GM12874 (cell line): ENCODE results near the gene DUSP8.

Experiments
- TF ChIP-seq, protein P1 (sequence below): IDR thresholded peaks from 2 replicates; pipeline ENCODE4 v1.5.1; 2011; ENCODE audit warnings: low read depth, mild to moderate bottlenecking, control low read depth, low read length, moderate library complexity; ENCODE audit not compliant: insufficient read depth

Gene DUSP8

GRCh38 chr11:1553808-1554594 lies 18.1 kb downstream of the DUSP8 start:
- TF ChIP-seq, protein P1, sequence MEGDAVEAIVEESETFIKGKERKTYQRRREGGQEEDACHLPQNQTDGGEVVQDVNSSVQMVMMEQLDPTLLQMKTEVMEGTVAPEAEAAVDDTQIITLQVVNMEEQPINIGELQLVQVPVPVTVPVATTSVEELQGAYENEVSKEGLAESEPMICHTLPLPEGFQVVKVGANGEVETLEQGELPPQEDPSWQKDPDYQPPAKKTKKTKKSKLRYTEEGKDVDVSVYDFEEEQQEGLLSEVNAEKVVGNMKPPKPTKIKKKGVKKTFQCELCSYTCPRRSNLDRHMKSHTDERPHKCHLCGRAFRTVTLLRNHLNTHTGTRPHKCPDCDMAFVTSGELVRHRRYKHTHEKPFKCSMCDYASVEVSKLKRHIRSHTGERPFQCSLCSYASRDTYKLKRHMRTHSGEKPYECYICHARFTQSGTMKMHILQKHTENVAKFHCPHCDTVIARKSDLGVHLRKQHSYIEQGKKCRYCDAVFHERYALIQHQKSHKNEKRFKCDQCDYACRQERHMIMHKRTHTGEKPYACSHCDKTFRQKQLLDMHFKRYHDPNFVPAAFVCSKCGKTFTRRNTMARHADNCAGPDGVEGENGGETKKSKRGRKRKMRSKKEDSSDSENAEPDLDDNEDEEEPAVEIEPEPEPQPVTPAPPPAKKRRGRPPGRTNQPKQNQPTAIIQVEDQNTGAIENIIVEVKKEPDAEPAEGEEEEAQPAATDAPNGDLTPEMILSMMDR = no peak

GRCh38 chr11:1549338-1550330 lies 22.4 kb downstream of the DUSP8 start:
- TF ChIP-seq, protein P1 = no peak

DNA sequence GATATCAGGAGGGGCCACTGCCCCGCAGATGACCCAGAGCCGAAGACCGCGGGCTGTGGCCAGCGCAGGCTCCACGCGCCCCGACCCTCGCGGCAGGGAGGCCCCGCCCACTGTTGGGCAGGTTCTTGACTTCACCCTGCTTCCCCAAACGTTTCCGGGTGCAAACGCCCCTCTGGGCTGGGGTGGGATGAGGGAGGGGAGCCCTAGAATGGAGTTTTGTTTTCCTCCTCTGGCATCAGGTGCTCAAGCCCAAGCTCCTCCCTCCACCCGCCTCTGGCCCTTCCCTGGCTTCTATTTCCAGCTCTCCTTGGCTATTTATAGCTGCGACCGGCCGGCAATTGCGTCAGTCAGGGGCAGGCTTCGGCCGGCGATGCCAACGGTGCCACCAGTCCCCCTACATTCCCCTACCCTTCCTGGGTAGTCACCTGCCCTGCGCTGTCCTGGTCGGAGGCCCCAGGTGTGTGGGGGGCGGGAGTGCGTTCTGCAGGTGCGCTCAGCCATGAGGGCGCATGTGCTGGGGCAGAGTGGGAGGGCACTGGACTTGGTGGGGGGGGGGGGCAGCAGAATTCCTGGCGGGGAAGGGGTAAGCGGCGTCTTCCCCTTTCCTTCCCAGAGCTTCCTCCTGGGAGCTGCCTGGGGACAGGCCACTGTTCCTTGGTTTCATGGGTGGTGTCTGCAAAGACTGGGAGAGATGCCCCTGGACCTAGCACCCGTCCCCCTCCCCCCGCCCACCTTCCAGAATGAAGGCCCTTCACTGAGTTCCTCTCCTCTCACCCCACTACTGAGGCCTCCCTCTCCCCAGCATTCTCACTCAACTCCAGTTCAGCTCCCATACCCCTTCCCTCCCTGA lies 23.6 kb downstream of the DUSP8 start:
- TF ChIP-seq, protein P1 = no peak

- TF ChIP-seq, protein P1 = no peak
These were observed 24.5 kb downstream of the DUSP8 start for GRCh38 chr11:1547467-1548098.

DNA sequence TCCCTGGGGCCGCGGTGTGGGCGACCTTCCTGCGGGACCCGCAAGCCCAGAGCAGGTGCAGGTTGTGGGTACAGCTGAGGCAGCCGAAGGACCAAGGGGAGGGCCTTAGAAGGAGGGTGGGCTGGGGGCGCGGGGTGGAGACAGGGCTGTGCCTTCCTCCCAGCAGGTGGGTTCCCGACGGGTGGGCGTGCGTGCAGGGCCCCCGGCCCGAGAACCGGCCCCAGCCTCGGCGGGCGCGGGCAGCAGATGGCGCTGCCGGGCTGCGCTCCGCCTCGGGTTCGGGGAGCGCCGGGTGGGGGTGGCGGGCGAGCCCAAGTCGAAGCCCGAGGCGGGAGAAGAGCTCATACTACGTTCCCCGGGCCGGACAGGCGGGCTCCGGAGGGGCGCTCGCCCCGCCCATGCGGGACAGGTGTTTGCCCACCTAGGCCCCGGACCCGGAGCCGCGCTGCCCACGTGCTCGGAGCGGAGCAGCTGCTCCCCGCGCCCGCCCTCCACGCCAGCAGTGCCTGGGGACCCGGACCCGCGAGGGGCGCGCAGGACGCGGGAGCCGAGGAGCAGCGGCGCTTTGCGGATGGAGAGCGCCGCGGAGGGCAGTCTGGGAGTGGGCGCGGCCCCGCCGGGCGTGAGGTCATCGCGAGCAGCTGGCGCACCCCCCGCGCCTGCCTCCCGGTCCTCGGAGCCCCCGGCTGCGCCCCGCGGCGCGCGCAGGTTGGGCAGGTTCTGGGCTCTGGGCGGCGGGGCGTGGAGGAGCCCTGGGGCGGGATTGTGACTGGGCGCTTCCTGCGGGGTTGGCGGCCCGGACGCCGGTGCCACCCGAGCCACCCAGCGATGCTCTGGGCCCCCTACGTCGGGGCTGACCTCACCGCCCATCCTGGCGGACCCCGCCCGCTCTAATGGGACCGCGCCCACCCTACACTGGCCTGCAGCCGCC lies 25.3 kb downstream of the DUSP8 start:
- TF ChIP-seq, protein P1 = peak; percentile 75

GRCh38 chr11:1546077-1546535 lies 26.0 kb downstream of the DUSP8 start:
- TF ChIP-seq, protein P1 = no peak
